ENCODE data around the gene BMPR2.
"Not testable (repeated sequence)": the region's sequence is repeated elsewhere in the genome, so short reads cannot be mapped to it uniquely, and the experiment has no call there.

BMPR2 gene

GRCh38 chr2:202535290-202535689 is 159.2 kb downstream of the BMPR2 start:
- DNase-seq (ENCODE audit: low spot score) = not testable (repeated sequence)

- no peak for DNase-seq (ENCODE audit: low spot score)
Measured at GRCh38 chr2:202541137-202541536, 165.0 kb downstream of the BMPR2 start.

GRCh38 chr2:202542142-202542541 is 166.0 kb downstream of the BMPR2 start:
- DNase-seq (ENCODE audit: low spot score) = no peak

DNA sequence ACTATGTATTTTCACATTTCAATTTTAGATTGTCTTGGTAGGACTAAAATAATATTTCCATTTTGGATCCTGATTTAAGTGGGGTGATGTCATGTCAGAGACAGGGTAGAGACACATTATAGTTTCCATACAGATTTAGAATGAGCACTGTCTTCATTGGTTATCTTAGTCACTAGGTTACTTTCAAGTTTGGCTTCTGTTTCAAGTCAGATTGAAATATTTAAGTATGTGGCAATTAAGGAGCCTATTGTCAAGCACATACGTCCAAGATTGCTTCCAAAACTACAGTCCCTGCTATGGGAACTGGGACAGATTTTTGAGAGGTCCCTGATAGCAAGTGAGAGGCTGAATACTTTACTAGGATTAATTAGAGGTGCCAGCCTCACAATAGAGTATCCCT is 169.4 kb downstream of the BMPR2 start:
- DNase-seq (ENCODE audit: low spot score) = no peak

DNA sequence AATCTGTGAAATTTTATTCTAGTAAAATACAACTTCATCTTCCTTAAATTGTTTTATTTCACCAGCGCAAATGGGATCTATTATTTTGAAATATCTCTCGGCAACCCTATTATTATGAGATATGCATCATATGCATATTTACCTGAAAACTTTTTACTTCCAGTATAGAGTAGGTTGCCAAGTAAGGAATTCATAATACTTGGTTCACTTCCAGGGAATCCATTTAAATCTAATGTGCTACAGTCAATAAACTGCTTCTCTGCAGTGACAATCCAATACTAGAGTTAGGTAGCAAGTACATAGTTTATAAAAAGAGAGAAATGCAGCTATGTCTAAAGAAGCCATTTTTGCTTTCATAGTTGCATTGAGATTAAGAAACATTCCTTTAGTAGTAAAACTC is 169.8 kb downstream of the BMPR2 start:
- DNase-seq (ENCODE audit: low spot score) = no peak

GRCh38 chr2:202546499-202547141 is 170.5 kb downstream of the BMPR2 start:
- not testable (repeated sequence) for DNase-seq (ENCODE audit: low spot score)

- DNase-seq (ENCODE audit: low spot score) = no peak
Measured at GRCh38 chr2:202548240-202548639, 172.1 kb downstream of the BMPR2 start.

DNA sequence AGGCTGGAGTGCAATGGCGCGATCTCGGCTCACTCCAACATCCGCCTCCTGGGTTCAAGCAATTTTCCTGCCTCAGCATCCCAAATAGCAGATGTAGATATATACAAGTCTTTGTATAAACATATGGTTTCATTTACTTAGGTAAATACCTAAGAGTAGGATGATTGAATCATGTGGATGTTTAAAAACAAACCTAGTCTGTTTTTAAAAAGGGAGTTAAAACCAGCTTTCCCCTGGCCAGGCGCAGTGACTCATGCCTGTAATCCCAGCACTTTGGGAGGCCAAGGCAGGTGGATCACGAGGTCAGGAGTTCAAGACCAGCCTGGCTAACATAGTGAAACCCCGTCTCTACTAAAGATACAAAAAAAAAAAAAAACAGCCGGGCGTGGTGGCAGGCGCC is 174.9 kb downstream of the BMPR2 start:
- DNase-seq (ENCODE audit: low spot score) = not testable (repeated sequence)

GRCh38 chr2:202555356-202555755 is 179.2 kb downstream of the BMPR2 start:
- no peak for DNase-seq (ENCODE audit: low spot score)

GRCh38 chr2:202560200-202560599 is 184.1 kb downstream of the BMPR2 start:
- no peak for DNase-seq (ENCODE audit: low spot score)

DNA sequence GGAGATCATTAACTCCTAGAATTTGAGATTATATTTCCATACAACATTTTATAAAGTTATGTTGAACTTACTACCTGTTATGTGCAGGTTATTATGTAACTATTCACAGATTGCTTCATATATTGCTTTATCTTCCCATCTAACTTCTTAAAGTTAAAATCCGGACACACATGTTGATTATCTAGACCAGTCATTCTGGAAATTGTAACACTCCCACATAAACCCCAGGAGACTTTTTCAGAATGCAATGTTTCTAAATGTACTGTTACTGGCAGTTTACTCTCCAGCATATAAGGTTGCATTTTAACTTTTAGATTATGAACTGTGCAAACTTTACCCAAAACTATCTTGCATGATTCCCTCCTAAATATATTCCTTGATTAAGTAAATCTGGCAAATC is 188.1 kb downstream of the BMPR2 start:
- no peak for DNase-seq (ENCODE audit: low spot score)

DNA sequence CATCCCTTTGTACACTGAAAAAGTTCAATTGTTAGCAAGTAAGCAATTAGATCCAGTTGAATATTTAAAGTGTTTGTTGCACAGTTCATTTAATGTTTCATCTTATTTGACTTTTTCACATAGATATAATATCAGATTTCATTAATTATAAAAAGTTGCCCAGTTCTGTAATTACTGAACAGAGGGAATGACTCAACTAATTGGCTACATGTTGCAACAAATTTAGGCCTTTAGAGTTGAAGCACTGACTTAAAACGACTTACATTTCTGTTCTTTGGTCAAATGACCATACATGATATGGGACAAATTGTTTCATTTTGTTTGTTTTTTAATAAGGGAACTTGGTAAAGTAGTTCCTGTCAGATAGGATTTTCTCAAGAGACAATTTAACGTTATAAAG is 190.2 kb downstream of the BMPR2 start:
- no peak for DNase-seq (ENCODE audit: low spot score)

- no peak for DNase-seq (ENCODE audit: low spot score)
Measured at GRCh38 chr2:202574541-202574940, 198.4 kb downstream of the BMPR2 start.

DNA sequence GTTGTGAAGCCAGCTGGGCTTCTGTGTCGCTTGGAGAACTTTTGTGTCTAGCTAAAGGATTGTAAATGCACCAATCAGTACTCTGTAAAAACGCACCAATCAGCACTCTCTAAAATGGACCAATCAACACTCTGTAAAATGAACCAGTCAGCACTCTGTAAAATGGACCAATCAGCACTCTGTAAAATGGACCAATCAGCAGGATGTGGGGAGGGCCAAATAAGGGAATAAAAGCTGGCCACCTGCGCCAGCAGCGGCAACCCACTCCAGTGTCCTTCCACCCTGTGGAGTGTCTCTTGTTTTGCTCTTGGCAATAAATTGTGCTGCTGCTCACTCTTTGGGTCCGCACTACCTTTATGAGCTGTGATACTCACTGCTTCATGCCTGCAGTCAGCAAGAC is 199.1 kb downstream of the BMPR2 start:
- not testable (repeated sequence) for DNase-seq (ENCODE audit: low spot score)

GRCh38 chr2:202577250-202578183 is 201.4 kb downstream of the BMPR2 start:
- no peak for DNase-seq (ENCODE audit: low spot score)

- not testable (repeated sequence) for DNase-seq (ENCODE audit: low spot score)
Measured at GRCh38 chr2:202582846-202583245, 206.7 kb downstream of the BMPR2 start.

DNA sequence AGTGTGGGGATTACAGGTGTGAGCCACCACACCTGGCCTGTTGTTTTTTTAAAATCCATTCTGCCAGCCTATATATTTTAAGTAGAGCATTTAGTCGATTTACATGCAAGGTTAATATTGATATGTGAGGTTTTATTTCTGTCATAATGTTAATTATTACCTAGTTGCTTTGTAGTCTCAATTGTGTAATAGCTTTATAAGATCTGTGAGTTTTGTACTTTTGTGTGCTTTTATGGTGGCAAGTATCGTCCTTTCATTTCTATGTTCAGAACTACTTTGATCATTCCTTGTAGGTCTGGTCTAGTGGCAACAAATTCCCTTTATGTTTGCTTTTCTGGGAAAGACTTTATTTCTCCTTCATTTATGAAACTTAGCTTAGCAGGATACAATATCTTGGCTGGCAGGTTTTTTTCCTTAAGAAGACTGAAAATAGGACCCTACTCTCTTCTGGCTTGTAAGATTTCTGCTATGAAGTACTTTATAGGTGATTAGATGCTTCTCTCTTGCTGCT is 207.6 kb downstream of the BMPR2 start:
- DNase-seq (ENCODE audit: low spot score) = no peak

DNA sequence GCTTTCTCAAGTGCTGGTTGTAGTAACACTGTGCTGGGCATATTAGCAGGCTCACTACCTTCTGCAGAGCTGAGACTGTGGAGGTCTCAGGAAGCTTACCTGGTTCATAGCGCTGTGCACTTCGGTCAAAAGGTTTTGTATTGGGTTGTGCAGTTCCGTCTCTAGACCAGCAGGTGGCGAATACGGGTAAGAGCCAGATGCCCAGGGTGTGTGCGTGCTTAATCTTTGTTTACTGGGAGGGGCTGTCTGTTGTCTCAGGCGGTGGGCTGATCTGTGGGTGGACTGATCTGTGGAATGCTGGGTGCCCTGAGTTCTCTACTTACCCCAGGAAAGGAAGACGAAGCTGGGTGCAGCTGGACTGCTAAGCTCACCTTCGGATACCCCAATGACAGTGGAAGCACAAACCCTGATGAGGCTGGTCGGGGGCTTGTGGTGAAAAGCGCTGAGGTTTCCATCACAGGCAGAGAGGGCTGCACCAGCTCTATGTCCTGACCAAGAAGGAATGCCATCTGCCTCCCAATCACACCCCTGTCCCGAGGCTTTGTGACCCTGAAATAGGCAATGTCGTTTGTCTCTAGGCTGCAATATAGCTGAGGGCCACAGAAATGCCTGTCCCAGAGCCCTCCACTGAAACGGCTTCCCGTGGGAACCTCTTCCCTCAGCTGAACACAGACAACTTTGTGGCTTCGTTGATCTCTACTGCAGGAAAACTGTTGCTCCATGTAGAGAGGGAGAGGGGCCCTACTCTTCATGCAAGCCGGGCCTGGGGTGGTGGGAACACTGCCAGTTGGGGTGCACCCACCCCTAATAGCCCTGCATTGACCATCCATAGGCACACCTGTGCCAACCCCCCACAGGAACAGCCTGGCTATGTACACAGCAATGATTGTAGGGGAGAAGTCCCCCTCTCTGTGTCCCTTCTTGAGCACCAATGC is 212.8 kb downstream of the BMPR2 start:
- DNase-seq (ENCODE audit: low spot score) = peak; percentile 82

DNA sequence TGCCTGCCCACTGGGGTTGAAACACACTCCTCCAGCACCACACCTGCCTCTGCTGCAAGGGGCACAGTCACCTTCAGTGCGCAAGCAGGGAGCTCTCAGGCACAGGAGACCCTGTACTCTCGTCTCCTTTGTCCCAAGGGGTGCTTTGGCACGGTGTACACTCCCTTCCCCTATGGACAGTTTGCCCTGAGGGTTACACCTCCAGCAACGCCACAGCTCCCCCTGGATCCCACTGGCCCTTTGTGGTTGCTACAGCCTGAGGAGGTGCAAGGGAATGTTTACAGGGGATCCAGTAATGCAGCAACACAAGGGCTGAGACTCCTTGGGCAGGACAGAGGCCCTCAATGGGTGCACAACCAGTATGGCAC is 213.4 kb downstream of the BMPR2 start:
- DNase-seq (ENCODE audit: low spot score) = peak; percentile 51

DNA sequence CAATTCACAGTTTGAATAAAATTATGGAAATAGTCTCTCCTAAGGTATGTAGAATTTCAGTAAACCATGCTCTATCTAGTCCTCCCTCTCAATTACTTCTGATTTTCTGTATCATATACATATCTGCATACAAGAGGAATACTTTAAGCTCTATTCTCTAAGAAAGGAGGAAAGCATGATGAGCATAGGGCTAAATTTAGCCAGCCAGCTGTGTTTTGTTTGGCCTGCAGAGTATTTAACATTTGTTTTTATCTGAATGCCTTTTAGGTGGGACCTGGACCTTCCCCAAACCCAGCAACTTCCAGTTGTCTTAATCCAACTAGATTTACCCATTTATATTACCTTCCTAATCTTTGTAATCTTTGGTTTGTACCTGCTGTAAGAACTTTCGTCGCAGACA is 216.4 kb downstream of the BMPR2 start:
- no peak for DNase-seq (ENCODE audit: low spot score)

DNA sequence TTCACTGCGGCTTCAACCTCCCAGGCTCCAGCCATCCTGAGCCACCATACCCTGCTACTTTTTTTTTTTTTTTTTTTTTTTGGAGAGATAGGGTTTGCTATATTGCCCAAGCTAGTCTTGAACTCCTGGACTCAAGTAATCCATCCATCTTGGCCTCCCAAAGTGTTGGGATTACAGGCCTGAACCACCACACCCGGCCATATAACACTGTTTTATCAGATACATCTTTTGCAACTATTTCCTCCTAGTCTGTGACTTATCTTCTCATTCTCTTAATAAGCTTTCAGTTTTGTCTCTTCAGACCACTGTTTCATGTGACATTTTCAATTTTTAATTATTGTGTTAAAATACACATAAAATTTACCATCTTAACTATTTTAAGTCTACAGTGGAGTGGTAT is 223.0 kb downstream of the BMPR2 start:
- DNase-seq (ENCODE audit: low spot score) = no peak

DNA sequence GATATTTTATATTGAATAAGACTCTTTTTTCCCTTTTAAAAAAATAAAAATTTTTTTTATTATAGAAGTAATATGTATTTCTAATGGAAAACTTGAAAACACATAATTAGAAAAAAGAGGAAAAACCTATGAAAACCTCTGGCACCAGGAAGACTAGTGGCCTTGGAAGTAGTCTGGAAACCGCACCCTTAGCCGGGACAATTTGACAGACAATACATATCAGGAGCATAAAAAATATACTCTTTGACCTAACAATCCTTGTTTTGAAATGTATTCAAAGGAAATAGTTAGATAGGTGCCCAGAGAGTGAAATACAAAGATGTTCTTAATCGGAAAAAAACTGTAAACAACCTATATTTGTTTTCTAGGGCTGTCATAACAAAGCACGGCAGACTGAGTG is 223.8 kb downstream of the BMPR2 start:
- DNase-seq (ENCODE audit: low spot score) = no peak

Measured in ecto neural progenitor cell (in vitro differentiated cells).